Hepatic stellate cell (primary cell): ENCODE results near the gene SGTA.
"Not testable (repeated sequence)": the region's sequence is repeated elsewhere in the genome, so short reads cannot be mapped to it uniquely, and the experiment has no call there.

Source experiments
- DNase-seq: peaks from one replicate; pipeline ENCODE4 v3.0.0; 2011; ENCODE audit warnings: low spot score

SGTA gene

GRCh38 chr19:2713170-2713569 lies 69.9 kb downstream of the SGTA start:
- DNase-seq: not testable (repeated sequence)

- DNase-seq: no peak
Observed at GRCh38 chr19:2711875-2712205, 71.2 kb downstream of the SGTA start.

DNA sequence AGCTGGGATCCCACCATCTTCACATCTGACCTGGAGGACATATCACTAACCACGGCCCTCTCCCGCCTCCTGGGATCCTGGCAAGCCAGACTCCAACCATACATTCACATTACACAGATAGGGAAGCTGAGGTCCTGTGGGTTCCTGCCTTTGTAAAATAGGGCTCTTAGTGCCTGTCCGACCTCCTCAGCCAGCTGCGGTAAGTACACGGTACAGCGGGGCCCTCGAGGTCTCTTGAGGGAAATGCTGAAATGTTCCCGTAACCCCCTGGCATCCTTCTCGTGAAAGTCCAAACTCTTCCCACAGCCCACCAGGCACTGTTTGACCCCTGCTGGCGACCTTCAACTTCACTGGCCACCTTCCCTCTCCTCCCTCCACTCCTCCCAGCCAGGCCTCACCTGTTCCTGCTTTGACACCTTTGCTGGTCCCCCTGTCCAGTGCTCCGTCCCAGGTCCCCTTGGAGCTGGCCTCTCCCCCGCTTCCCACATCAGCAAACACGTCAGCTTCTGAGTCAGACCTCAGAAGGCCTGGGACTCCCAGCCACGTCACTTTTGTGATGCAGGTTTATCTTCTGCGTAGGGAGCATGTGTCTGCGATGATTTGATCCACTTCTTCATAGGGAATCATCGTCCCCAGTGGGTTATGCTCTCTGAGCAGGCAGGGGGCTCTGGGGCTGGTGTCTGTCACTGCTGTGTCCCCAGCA lies 71.8 kb downstream of the SGTA start:
- peak; percentile 89 for DNase-seq

DNA sequence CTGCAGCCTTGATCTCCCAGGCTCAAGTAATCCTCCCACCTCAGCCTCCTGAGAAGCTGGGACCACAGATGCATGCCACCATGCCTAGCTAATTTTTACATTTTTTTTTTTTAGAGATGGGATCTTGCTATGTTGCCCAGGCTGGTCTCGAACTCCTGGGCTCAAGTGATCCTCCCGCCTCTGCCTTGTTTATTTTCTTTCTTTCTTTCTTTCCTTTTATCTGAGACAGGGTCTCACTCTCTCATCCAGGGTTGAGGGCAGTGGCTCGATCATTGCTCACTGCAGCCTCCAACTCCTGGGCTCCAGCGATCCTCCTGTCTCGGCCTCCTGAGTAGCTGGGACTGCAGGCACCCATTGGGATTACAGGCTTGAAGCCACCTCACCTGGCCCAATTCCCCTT lies 76.8 kb downstream of the SGTA start:
- no peak for DNase-seq
